ENCODE results near the gene EME2.

EME2 gene

DNA sequence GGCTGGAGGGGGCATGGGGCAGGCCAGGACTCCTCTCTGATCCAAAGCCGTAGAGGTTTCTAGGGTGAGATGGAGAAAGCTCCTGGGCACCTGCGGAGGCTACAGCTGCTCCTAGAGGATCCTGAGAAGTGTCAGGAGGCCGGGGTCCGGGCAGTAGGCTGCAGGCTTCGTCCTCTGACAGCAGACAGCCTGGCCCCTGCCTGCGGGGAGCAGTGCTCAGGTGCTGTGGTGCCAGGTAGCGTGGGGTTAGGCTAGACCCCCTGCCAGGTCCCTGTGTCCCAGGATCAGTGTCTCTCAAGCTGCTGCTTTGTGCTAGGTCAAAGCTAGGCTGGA lies 1.8 kb downstream of the EME2 start:
- no peak for DNase-seq (ENCODE audit: low read depth)
- peak overlapping the region; percentile 98 for H3K4me3 ChIP-seq (ENCODE audit: low read depth, low read length)
- TF ChIP-seq, protein P1, sequence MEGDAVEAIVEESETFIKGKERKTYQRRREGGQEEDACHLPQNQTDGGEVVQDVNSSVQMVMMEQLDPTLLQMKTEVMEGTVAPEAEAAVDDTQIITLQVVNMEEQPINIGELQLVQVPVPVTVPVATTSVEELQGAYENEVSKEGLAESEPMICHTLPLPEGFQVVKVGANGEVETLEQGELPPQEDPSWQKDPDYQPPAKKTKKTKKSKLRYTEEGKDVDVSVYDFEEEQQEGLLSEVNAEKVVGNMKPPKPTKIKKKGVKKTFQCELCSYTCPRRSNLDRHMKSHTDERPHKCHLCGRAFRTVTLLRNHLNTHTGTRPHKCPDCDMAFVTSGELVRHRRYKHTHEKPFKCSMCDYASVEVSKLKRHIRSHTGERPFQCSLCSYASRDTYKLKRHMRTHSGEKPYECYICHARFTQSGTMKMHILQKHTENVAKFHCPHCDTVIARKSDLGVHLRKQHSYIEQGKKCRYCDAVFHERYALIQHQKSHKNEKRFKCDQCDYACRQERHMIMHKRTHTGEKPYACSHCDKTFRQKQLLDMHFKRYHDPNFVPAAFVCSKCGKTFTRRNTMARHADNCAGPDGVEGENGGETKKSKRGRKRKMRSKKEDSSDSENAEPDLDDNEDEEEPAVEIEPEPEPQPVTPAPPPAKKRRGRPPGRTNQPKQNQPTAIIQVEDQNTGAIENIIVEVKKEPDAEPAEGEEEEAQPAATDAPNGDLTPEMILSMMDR (IDR thresholded peaks at IDR 0.05; ENCODE audit: insufficient read depth, low read depth, low read length, missing control alignments), result no peak

DNA sequence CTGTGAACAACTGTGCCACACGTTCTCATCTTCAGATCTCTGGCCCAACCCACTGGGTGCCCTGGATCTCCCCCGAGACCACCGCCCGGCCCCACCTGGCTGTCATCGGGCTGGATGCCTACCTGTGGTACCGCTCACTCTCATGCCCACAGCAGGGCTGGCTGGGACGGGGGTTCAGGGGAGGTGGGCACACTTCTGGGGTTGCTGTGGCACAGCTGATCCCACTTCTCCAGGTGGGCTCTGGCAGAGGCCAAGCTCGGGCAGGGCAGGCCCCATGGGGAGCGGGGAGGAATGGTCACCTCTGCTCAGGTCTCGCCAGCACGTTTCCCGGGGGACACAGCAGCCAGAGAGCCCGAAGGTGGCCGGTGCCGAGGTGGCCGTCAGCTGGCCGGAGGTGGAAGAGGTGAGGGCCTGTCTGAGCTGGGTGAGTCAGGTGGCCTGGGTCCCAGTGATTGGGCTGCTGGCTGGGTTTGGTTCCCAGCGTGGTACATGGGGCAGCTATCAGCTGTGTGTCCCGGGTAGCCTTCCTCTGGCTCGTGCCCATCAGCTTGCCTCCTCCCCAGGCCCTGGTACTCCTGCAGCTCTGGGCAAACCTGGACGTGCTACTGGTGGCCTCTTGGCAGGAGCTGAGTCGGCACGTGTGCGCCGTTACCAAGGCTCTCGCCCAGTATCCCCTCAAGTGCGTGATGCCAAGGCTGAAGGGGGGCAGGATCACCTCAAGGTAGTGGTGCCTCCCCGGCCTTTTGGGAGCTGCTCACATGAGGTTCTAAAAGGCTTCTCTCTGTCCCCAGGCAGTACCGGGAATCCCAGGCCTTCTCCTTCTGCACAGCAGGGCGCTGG lies 2.6 kb downstream of the EME2 start:
- no peak overlapping the region for H3K4me3 ChIP-seq (ENCODE audit: low read depth, low read length)
- no peak for DNase-seq (ENCODE audit: low read depth)
- TF ChIP-seq, protein P1 (IDR thresholded peaks at IDR 0.05; ENCODE audit: insufficient read depth, low read depth, low read length, missing control alignments), result no peak

DNA sequence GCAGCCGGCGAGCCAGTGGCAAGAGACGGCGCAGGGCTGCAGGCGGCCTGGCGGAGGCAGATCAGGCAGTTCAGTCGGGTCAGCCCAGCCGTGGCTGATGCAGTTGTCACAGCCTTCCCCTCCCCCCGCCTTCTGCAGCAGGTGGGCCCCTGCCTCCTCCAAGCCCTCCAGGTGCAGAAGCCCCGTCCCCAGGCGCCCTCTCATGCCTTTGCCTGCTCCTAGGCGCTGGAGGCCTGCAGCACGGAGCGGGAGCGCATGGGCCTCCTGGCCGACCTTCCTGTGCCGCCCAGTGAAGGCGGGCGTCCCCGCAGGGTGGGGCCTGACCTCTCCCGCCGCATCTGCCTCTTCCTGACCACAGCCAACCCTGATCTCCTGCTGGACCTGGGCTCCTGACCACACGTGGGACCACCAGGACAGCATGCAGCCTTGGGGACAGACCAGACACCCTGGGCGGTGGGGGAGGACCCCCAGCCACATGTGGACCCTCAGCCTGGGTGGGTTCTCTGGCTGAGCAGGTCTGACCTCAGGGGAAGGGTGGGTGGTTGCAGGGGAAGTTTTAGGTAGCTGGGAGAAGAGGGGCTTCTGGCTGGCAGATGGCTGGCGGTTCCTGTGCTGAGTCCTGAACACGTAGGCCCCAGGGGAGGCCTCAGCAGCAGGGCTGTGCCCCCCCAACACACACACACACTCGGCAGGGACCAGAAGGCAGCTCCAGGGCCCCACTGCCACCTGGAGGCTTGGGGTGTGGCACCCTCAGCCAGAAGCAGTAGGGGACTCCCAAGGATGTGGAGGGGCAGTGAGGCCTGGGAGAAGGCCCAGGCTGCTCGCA lies 3.4 kb downstream of the EME2 start:
- TF ChIP-seq, protein P1 (IDR thresholded peaks at IDR 0.05; ENCODE audit: insufficient read depth, low read depth, low read length, missing control alignments), result no peak
- no peak for DNase-seq (ENCODE audit: low read depth)
- no peak overlapping the region for H3K4me3 ChIP-seq (ENCODE audit: low read depth, low read length)

DNA sequence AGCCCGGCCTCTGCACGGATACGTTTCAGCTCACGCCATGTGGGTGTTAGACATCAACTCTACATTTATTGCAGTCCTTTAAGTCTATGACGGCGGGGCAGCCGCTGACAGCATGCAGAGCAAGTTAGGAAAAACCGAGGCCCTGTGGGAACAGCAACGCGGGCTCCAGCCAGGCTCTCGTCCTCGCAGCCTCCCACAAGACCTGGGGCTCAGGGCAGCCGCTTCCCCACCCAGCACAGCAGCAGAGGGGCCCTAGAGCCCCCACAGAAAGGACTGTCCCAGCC lies 4.0 kb downstream of the EME2 start:
- TF ChIP-seq, protein P1 (IDR thresholded peaks at IDR 0.05; ENCODE audit: insufficient read depth, low read depth, low read length, missing control alignments), result no peak
- no peak for DNase-seq (ENCODE audit: low read depth)
- no peak overlapping the region for H3K4me3 ChIP-seq (ENCODE audit: low read depth, low read length)

DNA sequence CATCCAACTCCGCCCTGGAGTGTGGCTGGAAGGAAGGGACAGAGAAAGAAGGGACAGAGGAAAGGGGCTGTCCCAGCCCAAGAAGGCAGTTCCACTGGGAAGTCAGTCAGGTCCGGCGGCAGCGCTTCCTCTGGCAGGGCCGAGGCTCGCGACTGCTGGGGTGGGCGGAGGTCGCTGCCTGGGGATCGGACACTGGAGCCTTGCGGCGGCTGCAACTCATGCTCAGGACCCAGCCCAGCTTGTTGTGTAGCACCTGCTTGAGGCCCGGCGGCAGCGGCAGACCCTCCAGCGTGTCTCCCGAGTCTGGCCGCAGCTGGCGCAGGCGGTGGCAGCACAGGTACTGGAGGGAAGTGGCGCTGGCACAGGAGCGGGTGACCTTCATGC lies 4.4 kb downstream of the EME2 start:
- no peak overlapping the region for H3K4me3 ChIP-seq (ENCODE audit: low read depth, low read length)
- TF ChIP-seq, protein P1 (IDR thresholded peaks at IDR 0.05; ENCODE audit: insufficient read depth, low read depth, low read length, missing control alignments), result no peak
- no peak for DNase-seq (ENCODE audit: low read depth)

DNA sequence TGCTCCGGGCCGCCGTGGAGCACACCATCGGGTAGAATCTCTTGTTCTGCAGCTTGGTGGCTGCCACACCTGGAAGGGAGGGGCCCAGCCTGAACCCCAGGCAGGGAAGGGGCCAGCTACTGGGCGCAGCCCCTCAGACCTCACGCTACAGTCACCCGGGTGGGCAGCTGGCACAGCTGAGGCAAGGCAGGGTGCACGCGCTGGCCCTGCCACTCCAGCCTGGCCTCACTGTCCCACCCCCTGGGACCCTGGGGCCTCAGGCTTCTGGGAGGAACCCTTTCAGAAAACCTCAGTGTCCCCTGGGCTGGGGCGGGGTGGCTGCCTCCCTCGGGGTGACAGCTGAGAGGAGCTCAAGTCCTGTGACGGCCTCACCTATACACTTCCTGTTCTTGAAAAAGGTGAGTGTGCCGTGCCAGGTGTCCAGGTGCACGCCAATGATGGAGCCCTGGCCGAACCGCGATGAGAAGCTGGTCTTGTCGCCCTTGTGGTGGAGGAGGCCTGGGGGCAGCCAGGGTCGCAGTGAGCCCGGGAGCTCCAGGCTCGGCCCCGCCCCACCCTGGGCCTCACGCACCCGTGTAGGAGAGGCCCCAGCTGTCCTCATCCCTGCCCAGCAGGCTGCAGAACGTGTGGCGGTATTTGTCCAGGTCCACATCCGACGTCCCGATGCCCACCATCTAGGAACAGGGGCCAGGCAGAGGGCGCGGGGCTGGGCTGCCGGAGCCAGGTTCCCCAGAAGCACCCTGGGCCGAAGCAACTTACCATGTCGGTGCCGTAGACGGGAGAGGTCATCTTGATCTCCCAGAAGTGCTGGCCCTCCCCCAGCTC lies 5.0 kb downstream of the EME2 start:
- DNase-seq (ENCODE audit: low read depth), result no peak
- TF ChIP-seq, protein P1 (IDR thresholded peaks at IDR 0.05; ENCODE audit: insufficient read depth, low read depth, low read length, missing control alignments), result no peak
- no peak overlapping the region for H3K4me3 ChIP-seq (ENCODE audit: low read depth, low read length)
